GM12878 (cell line): ENCODE results near the gene ETV6. TPM values are rescaled to one million over a fixed set of nuclear protein-coding genes. Genes with fewer than 3 reads are reported as not detected.

ENCODE experiments used
- BACH1 ChIP-seq: fragments of 450-650 bp; IDR thresholded peaks from 2 replicates; pipeline ENCODE4 v1.6.1; 2017; ENCODE audit warnings: mild to moderate bottlenecking, borderline replicate concordance
- BCLAF1 ChIP-seq: fragments of 450-650 bp; IDR thresholded peaks from 2 replicates; pipeline ENCODE4 v1.6.1; 2017; ENCODE audit warnings: antibody characterized with exemption, mild to moderate bottlenecking, moderate library complexity
- CREB1 ChIP-seq: IDR thresholded peaks from 2 replicates; pipeline ENCODE4 v1.6.1; 2012; ENCODE audit warnings: low read depth, mild to moderate bottlenecking, inconsistent platforms
- EGR1 ChIP-seq, 2 experiments: IDR thresholded peaks; 1 replicate in 1 of 2; 2 replicates in 1 of 2; pipeline ENCODE4 v1.6.1; 2011 to 2012; ENCODE audit warnings: low read depth in 2 of 2, low read length in 2 of 2, borderline replicate concordance in 1 of 2, mild to moderate bottlenecking in 1 of 2, moderate library complexity in 1 of 2
- EP300 ChIP-seq, 2 experiments: fragments of 150-350 bp in 1 of 2; IDR thresholded peaks; 2 replicates each; pipeline ENCODE4 v1.6.1; 2011 to 2012; ENCODE audit warnings: low read depth in 2 of 2, low read length in 2 of 2, borderline replicate concordance in 1 of 2, improper control_type of control experiment in 1 of 2, inconsistent platforms in 1 of 2; ENCODE audit not compliant: control insufficient read depth in 1 of 2
- FOS ChIP-seq: IDR thresholded peaks from 3 replicates; pipeline ENCODE4 v1.6.1; 2011; ENCODE audit warnings: borderline replicate concordance; ENCODE audit not compliant: insufficient read length; ENCODE audit errors: extremely low read depth
- GABPA ChIP-seq: IDR thresholded peaks from 2 replicates; pipeline ENCODE4 v1.6.1; 2014; ENCODE audit warnings: antibody characterized with exemption, low read depth, mild to moderate bottlenecking, inconsistent platforms
- IKZF2 ChIP-seq, 2 experiments: fragments of 450-650 bp; IDR thresholded peaks; 2 replicates each; pipeline ENCODE4 v1.6.1; 2017; ENCODE audit warnings: mild to moderate bottlenecking in 2 of 2, moderate library complexity in 2 of 2
- IRF4 ChIP-seq: IDR thresholded peaks from 2 replicates; pipeline ENCODE4 v1.6.1; 2011; ENCODE audit warnings: low read depth, low read length
- JUND ChIP-seq: IDR thresholded peaks from 2 replicates; pipeline ENCODE4 v1.6.1; 2012; ENCODE audit warnings: low read depth, mild to moderate bottlenecking, low read length, improper control_type of control experiment, moderate library complexity
- KAT2A ChIP-seq: conservative IDR thresholded peaks from 2 replicates; pipeline ENCODE4 v1.6.1; 2011; ENCODE audit warnings: low read depth, low read length; ENCODE audit not compliant: control insufficient read depth
- LARP7 ChIP-seq: fragments of 450-650 bp; IDR thresholded peaks from 2 replicates; pipeline ENCODE4 v1.6.1; 2017; ENCODE audit warnings: mild to moderate bottlenecking
- MEF2A ChIP-seq: IDR thresholded peaks from 2 replicates; pipeline ENCODE4 v1.6.1; 2011; ENCODE audit warnings: low read depth, mild to moderate bottlenecking, low read length, moderate library complexity; ENCODE audit not compliant: insufficient read depth
- MEF2B ChIP-seq: fragments of 450-650 bp; IDR thresholded peaks from 2 replicates; pipeline ENCODE4 v1.6.1; 2018; ENCODE audit warnings: mild to moderate bottlenecking, moderate library complexity; ENCODE audit not compliant: partially characterized antibody, poor library complexity, severe bottlenecking
- MXI1 ChIP-seq: fragments of 150-350 bp; IDR thresholded peaks from 2 replicates; pipeline ENCODE4 v1.6.1; 2011; ENCODE audit warnings: low read depth, mild to moderate bottlenecking, inconsistent platforms, low read length, improper control_type of control experiment
- NFIC ChIP-seq: IDR thresholded peaks from 2 replicates; pipeline ENCODE4 v1.6.1; 2012; ENCODE audit warnings: low read depth, mild to moderate bottlenecking, inconsistent platforms, low read length, moderate library complexity
- NR2C2 ChIP-seq: IDR thresholded peaks from 2 replicates; pipeline ENCODE4 v1.6.1; 2011; ENCODE audit warnings: borderline replicate concordance, low read depth; ENCODE audit not compliant: control insufficient read depth, insufficient read length
- RB1 ChIP-seq: fragments of 450-650 bp; formaldehyde crosslinking; IDR thresholded peaks from 2 replicates; pipeline ENCODE4 v1.6.1; 2017; ENCODE audit warnings: mild to moderate bottlenecking, borderline replicate concordance
- STAT3 ChIP-seq: IDR thresholded peaks from 2 replicates; pipeline ENCODE4 v1.6.1; 2011; ENCODE audit warnings: low read depth, low read length, improper control_type of control experiment
- TAF1 ChIP-seq: IDR thresholded peaks from 2 replicates; pipeline ENCODE4 v1.6.1; 2011; ENCODE audit warnings: mild to moderate bottlenecking, low read depth, low read length, borderline replicate concordance
- TCF7 ChIP-seq: IDR thresholded peaks from 2 replicates; pipeline ENCODE4 v1.6.1; 2014; ENCODE audit warnings: antibody characterized with exemption, borderline replicate concordance
- WRNIP1 ChIP-seq: IDR thresholded peaks from 2 replicates; pipeline ENCODE4 v1.6.1; 2011; ENCODE audit warnings: low read depth, low read length, improper control_type of control experiment, borderline replicate concordance
- polyA plus RNA-seq, 11 experiments: library from polyadenylated mRNA; depleted of rRNA in 4 of 11; unstranded in 6 of 11; stranded (reverse) in 5 of 11; fragments of >200 nt; fragmentation: Nextera tagmentation in 4 of 11; fragmentation: Illumina TruSeq in 1 of 11; extraction: Ambion mirVana in 4 of 11; extraction: Trizol in 1 of 11; gene quantifications; 1 replicate in 1 of 11; 2 replicates in 10 of 11; pipeline versions ENCODE4 v1.2.1 to v1.2.3, GENCODE V29; 2011 to 2016; ENCODE audit warnings: inconsistent platforms in 2 of 11, missing spikeins in 2 of 11, low read depth in 1 of 11
- total RNA-seq, 4 experiments: library from RNA; depleted of rRNA in 3 of 4; stranded (reverse); fragments of >200 nt in 3 of 4; fragmentation: Illumina TruSeq in 1 of 4; extraction: Trizol in 1 of 4; gene quantifications; 2 replicates each; pipeline versions ENCODE4 v1.2.1 to v1.2.3, GENCODE V29; 2013 to 2021
- TF ChIP-seq, protein P1 (sequence below): IDR thresholded peaks from 2 replicates; pipeline ENCODE4 v1.6.1; 2012; ENCODE audit warnings: low read depth, low read length, improper control_type of control experiment
- TF ChIP-seq, protein P2 (sequence below): IDR thresholded peaks from 2 replicates; pipeline ENCODE4 v1.6.1; 2012; ENCODE audit warnings: low read depth, low read length, improper control_type of control experiment
- TF ChIP-seq, protein P3 (sequence below): fragments of 450-650 bp; IDR thresholded peaks from 2 replicates; pipeline ENCODE4 v1.6.1; 2017; ENCODE audit warnings: mild to moderate bottlenecking

ETV6 gene
- total and polyA plus RNA-seq, 10 of the 15 experiments (the other 5 are each of a cell fraction or from before 2014, with no cell fraction given) = 6.6 to 74.8 (median 24.6) TPM

- TF ChIP-seq, protein P1, sequence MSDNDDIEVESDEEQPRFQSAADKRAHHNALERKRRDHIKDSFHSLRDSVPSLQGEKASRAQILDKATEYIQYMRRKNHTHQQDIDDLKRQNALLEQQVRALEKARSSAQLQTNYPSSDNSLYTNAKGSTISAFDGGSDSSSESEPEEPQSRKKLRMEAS = no peak
- TF ChIP-seq TAF1 (peak; percentile 60; the same call in 1 of the 2 replicates), GABPA (no peak), WRNIP1 (no peak; the same call in 1 of the 2 replicates), KAT2A (no peak), MEF2A (no peak), STAT3 (no peak), TCF7 (no peak), EGR1 (IDR thresholded peaks at IDR 0.05; ENCODE audit: borderline replicate concordance in 1 of 2, low read depth in 2 of 2, low read length in 2 of 2) (0 out of 3 replicates have a peak, but pooled peaks of 1 of the 2 experiments have one; percentile 15), RB1 (no peak), NFIC (peak; percentile 48; the same call in 1 of the 2 replicates), IKZF2 (IDR thresholded peaks at IDR 0.05) (peak; percentile 42 to 53; a peak in 3 of 4 replicates), FOS (no peak), CREB1 (peak; percentile 85), JUND (0 out of 2 replicates have a peak, but pooled peaks have one; percentile 32), BACH1 (peak; percentile 18), NR2C2 (no peak), IRF4 (no peak), MEF2B (peak; percentile 45), EP300 (IDR thresholded peaks at IDR 0.05; ENCODE audit: borderline replicate concordance in 1 of 2, control insufficient read depth in 1 of 2, low read depth in 2 of 2, low read length in 2 of 2) (no peak; a peak in 1 of 4 replicates), MXI1 (peak; percentile 12; the same call in 1 of the 2 replicates), BCLAF1 (no peak), LARP7 (no peak; the same call in 1 of the 2 replicates)
- TF ChIP-seq, protein P2, sequence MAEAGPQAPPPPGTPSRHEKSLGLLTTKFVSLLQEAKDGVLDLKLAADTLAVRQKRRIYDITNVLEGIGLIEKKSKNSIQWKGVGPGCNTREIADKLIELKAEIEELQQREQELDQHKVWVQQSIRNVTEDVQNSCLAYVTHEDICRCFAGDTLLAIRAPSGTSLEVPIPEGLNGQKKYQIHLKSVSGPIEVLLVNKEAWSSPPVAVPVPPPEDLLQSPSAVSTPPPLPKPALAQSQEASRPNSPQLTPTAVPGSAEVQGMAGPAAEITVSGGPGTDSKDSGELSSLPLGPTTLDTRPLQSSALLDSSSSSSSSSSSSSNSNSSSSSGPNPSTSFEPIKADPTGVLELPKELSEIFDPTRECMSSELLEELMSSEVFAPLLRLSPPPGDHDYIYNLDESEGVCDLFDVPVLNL = no peak
- TF ChIP-seq, protein P3, sequence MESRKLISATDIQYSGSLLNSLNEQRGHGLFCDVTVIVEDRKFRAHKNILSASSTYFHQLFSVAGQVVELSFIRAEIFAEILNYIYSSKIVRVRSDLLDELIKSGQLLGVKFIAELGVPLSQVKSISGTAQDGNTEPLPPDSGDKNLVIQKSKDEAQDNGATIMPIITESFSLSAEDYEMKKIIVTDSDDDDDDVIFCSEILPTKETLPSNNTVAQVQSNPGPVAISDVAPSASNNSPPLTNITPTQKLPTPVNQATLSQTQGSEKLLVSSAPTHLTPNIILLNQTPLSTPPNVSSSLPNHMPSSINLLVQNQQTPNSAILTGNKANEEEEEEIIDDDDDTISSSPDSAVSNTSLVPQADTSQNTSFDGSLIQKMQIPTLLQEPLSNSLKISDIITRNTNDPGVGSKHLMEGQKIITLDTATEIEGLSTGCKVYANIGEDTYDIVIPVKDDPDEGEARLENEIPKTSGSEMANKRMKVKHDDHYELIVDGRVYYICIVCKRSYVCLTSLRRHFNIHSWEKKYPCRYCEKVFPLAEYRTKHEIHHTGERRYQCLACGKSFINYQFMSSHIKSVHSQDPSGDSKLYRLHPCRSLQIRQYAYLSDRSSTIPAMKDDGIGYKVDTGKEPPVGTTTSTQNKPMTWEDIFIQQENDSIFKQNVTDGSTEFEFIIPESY = no peak
Measured at GRCh38 chr12:11653215-11653753, 3.8 kb downstream of the ETV6 start (continued).
